Small intestine (tissue), 7 donors: ENCODE measurements around the gene OTOP3. TPM values are rescaled to one million over a fixed set of nuclear protein-coding genes. Genes with fewer than 3 reads are reported as not detected.

ENCODE experiments used
- DNase-seq, 2 donors: peaks; one replicate each; pipeline versions ENCODE4 v3.0.0 to v3.0.0-alpha.2; 2013
- FAIRE-seq: peaks from 2 replicates; lab custom pipeline; 2012; peaks lifted over from hg19 to GRCh38; lab: Jason Lieb, UNC
- H3K27ac ChIP-seq, 3 donors: one replicate each; pipeline ENCODE4 v1.5.1; 2013; ENCODE audit warnings: low read length in 2 of 3, mild to moderate bottlenecking in 2 of 3, control low read depth in 1 of 3, inconsistent platforms in 1 of 3, low read depth in 1 of 3, moderate library complexity in 1 of 3
- H3K27me3 ChIP-seq, 3 donors: one replicate each; pipeline ENCODE4 v1.6.1; 2013; ENCODE audit warnings: low read length in 3 of 3, inconsistent platforms in 1 of 3; ENCODE audit not compliant: control insufficient read depth in 3 of 3, insufficient read depth in 3 of 3
- H3K36me3 ChIP-seq, 3 donors: one replicate each; pipeline ENCODE4 v1.6.1; 2013; ENCODE audit warnings: low read length in 3 of 3, inconsistent platforms in 1 of 3, low read depth in 1 of 3, mild to moderate bottlenecking in 1 of 3, moderate library complexity in 1 of 3; ENCODE audit not compliant: control insufficient read depth in 3 of 3, insufficient read depth in 2 of 3
- H3K4me1 ChIP-seq, 3 donors: one replicate each; pipeline ENCODE4 v1.6.1; 2013; ENCODE audit warnings: low read length in 2 of 3, inconsistent platforms in 1 of 3, low read depth in 1 of 3, mild to moderate bottlenecking in 1 of 3, moderate library complexity in 1 of 3; ENCODE audit not compliant: control insufficient read depth in 3 of 3, insufficient read depth in 2 of 3
- H3K4me3 ChIP-seq, 3 donors: one replicate each; pipeline ENCODE4 v1.5.1; 2013; ENCODE audit warnings: low read length in 3 of 3, control low read depth in 1 of 3, inconsistent platforms in 1 of 3, low read depth in 1 of 3, mild to moderate bottlenecking in 1 of 3, moderate library complexity in 1 of 3
- H3K9me3 ChIP-seq, 2 donors: one replicate each; pipeline ENCODE4 v1.6.1; 2013; ENCODE audit warnings: low read depth in 1 of 2, low read length in 1 of 2; ENCODE audit not compliant: control insufficient read depth in 2 of 2, insufficient read depth in 1 of 2
- WGBS, 3 donors: extraction: QIAGEN DNeasy Blood & Tissue Kit; methylation state at CpG; one replicate each; pipeline ENCODE4 v1.1.7; 2013; 5-methylcytosine and 5-hydroxymethylcytosine counted together
- polyA plus RNA-seq, 4 donors: library from polyadenylated mRNA; stranded (reverse) in 3 of 4; unstranded in 1 of 4; fragments of 200-250 nt in 3 of 4; fragments of 120-200 nt in 1 of 4; gene quantifications; one replicate each; pipeline versions ENCODE4 v1.2.1 to v1.2.3, GENCODE V29; 2013
- donor health status: healthy with polysubstance abuse.
- donor health status: control.
- donor health status: control.
- donor health status: Bipolar disorder and iron deficiency.
- donor health status: healthy.

The OTOP3 gene
- polyA plus RNA-seq, 4 donors = 3.1 to 35.7 (median 19.1) TPM

DNA sequence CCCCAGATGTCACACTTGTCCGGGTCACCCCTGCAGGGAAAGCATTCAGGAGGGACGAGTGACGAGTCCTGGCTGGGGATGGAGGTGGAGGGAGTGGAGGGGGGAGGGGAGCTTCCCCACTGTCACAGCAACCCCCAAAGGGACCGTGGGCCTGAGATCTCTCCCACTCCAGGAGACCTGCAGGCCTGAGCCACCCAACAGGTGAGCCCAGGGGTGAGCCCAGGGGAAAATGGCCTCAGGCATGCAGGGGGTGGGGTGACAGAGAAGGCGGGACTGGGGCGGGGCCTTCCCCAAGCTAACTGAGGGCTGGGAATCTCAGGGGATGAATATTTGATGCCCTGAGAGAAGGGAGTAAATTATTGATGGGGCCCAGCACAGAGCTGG lies 15.1 kb upstream of the OTOP3 start:
- no peak for FAIRE-seq
- peaks cover 0 to 3% (median 0%) of the 10 kb centered on the region in 3 donors for H3K36me3 ChIP-seq
- DNase-seq = no peak
- H3K9me3 ChIP-seq = no peaks in the 10 kb centered on the region
- WGBS, 3 donors = 33 to 55% (median 36%) methylated on average over 4 to 6 of the region's 6 CpGs
- H3K27me3 ChIP-seq = peaks cover 0 to 65% (median 28%) of the 10 kb centered on the region in 3 donors
- H3K4me3 ChIP-seq = no peak overlapping the region
- H3K27ac ChIP-seq = no peak overlapping the region
- H3K4me1 ChIP-seq = peaks cover 2 to 27% (median 4%) of the 10 kb centered on the region in 3 donors

DNA sequence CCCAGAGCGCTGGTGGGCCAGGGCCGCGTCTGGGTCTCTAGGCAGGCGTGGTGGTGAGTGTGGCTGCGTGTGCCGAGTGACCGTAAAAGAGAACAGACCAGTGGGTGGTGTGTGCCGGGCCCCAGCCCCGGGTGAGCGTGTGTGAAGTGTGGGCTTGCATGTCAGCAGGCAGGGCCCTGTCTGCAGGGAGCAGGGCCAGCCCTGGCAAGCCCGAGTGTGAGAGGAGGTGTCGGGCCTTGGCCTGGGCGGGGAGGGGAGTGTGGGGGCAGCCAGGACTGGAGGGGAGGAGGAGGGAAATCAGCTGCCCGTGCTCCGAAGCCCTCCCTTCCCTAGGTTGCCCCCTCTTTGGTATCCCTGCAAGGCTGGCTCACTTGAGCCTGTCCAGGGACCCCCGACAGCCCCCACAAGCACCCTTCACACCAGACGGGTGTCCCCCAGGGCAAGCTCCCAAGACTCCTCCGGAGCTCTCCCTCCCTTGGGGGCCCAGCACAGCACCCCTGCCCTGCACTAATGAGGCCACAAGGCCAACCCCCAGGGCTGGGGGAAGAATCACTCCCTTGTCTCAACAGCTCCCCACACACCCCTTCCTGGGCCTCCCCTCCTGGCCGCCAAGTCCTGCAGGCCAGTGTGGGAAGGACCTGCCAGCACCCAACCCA lies 14.5 kb upstream of the OTOP3 start:
- DNase-seq (no peak), FAIRE-seq (no peak)
- Histone ChIP-seq H3K27me3 (peaks cover 0 to 70% (median 32%) of the 10 kb centered on the region in 3 donors), H3K36me3 (peaks cover 0 to 3% (median 0%) of the 10 kb centered on the region in 3 donors), H3K4me3 (no peak overlapping the region), H3K9me3 (no peaks in the 10 kb centered on the region), H3K4me1 (peaks cover 2 to 27% (median 4%) of the 10 kb centered on the region in 3 donors), H3K27ac (no peak overlapping the region)
- WGBS, 3 donors = 56 to 58% (median 57%) methylated on average over 16 to 19 of the region's 19 CpGs

DNA sequence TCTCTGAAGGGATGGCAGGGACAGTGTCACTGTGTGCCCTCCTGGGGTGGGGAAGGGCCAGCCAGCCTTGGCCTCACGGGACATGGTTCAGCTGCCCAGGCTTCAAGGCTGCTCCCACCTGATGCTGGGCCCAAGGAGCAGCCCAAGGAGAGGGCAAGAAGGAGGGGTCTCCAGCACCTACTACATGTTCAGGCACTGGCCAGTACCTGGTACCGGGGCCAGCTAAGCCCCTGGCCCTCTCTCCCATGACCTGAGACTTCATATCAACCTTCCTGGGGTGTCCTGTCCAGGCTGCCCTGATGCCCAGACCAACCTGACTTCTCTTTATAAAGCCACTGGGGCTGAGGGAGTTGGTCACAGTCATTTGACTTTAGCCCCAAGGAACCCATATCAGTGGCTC lies 13.9 kb upstream of the OTOP3 start:
- Histone ChIP-seq H3K27me3 (peaks cover 0 to 74% (median 34%) of the 10 kb centered on the region in 3 donors), H3K4me1 (peaks cover 2 to 27% (median 4%) of the 10 kb centered on the region in 3 donors), H3K9me3 (no peaks in the 10 kb centered on the region), H3K36me3 (peaks cover 0 to under 1% (median 0%) of the 10 kb centered on the region in 3 donors), H3K4me3 (no peak overlapping the region), H3K27ac (no peak overlapping the region)
- FAIRE-seq (no peak), DNase-seq (no peak)
- WGBS, 3 donors = 93 to 100% (median 95%) methylated on average over 2 of the region's 2 CpGs

- 38 to 50% (median 46%) methylated on average over 6 of the region's 6 CpGs for WGBS, 3 donors
- Histone ChIP-seq H3K36me3 (no peaks in the 10 kb centered on the region), H3K27ac (no peak overlapping the region), H3K27me3 (peaks cover 0 to 75% (median 34%) of the 10 kb centered on the region in 3 donors), H3K4me3 (peak overlapping the region in 1 of 3 donors; percentile 41), H3K9me3 (no peaks in the 10 kb centered on the region), H3K4me1 (peaks cover 2 to 27% (median 4%) of the 10 kb centered on the region in 3 donors)
- DNase-seq (no peak), FAIRE-seq (no peak)
Measured at GRCh38 chr17:74922172-74922571, 13.5 kb upstream of the OTOP3 start.

DNA sequence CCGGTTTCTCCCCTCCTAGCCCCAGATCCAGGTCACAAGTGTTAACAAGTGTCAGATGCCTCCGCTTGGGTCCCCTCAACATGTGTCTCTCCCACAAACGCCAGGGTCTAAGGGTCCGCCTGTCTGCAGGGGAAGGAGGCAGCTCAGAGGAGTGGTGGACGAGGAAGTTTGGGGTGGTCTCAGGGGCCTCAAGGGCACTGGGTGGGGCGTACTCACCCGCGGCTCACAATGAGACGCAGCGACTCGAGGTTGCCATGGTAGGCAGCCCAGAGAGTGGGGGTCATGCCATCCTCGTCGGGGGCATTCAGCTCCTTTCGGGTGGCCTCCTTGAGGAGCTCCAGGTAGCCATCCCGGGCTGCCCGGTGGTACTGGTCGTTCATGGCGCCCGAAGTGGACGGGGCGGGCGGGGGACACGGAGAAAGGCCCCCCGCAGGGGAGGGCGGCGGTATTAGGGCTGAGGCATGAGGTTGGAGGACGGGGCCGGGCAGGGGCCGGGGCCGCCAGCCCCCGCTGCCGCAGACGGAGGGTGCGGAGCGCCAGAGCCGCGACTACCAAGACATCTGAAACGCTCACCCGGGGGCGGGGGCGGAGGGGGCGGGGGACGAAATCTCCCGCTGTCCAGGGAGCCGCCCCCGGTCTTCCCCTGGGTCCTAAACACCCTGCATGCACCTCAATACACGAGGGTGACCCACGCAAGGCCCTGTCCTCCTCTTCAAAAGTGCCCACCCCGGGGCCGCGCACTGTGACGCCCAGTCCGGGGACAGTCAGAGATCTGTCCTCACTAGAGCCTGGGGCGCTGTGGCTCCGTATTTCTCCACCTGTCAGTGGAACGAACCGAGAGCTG lies 12.8 kb upstream of the OTOP3 start, which contains the start of gene USH1G:
TSS of gene USH1G (minus strand) at position 562 of the 844 bp plus-strand sequence. CDS start at position 380, 182 bp downstream.
- WGBS, 3 donors = 5 to 7% (median 7%) methylated on average over 38 to 57 of the region's 57 CpGs
- peaks cover 2 to 27% (median 4%) of the 10 kb centered on the region in 3 donors for H3K4me1 ChIP-seq
- H3K27me3 ChIP-seq = peaks cover 0 to 75% (median 34%) of the 10 kb centered on the region in 3 donors
- FAIRE-seq = no peak
- no peaks in the 10 kb centered on the region for H3K9me3 ChIP-seq
- H3K27ac ChIP-seq = no peak within 1 kb of the TSS
- DNase-seq = no peak
- peak within 1 kb of the TSS in 2 of 3 donors; percentile 41 to 46 for H3K4me3 ChIP-seq
- H3K36me3 ChIP-seq = no peaks in the 10 kb centered on the region

- Histone ChIP-seq H3K9me3 (no peaks in the 10 kb centered on the region), H3K4me1 (peaks cover 2 to 26% (median 4%) of the 10 kb centered on the region in 3 donors), H3K4me3 (peak overlapping the region in 2 of 3 donors; percentile 41 to 46), H3K27ac (no peak overlapping the region), H3K36me3 (no peaks in the 10 kb centered on the region), H3K27me3 (peaks cover 0 to 75% (median 34%) of the 10 kb centered on the region in 3 donors)
- no peak for FAIRE-seq
- DNase-seq = peak; percentile 64 to 86
- WGBS, 3 donors = 2 to 3% (median 2%) methylated on average over 37 to 59 of the region's 59 CpGs
Measured at GRCh38 chr17:74923538-74924249, 12.0 kb upstream of the OTOP3 start.

DNA sequence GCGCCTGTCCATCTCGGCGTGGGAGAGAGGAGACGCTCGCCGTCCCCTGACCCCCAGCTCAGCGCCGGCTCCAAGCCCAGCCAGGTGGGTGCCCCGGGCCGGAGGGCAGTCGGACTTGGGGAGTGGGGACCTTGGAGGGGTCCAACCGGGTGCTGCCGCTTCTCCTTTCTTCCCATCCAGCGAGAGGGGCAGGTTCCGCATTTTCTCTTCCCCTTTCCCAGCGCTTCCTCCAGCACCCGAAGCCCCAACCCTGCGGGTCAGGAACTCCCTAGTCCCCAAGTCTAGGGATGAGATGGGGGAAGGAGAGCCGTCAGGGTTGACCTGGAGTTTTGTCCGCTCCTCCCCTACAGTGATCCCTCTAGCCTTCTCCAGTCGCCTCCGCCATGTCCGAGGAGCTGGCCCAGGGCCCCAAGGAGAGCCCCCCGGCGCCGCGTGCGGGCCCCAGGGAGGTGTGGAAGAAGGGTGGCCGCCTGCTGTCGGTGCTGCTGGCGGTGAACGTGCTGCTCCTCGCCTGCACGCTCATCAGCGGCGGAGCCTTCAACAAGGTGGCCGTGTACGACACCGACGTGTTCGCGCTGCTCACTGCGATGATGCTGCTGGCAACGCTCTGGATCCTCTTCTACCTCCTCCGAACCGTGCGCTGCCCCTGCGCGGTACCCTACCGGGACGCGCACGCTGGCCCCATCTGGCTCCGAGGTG lies 11.3 kb upstream of the OTOP3 start, which contains the start of gene OTOP2:
TSS of gene OTOP2 (plus strand) at position 24 of the 699 bp plus-strand sequence. CDS start at position 384, 360 bp downstream.
- WGBS, 3 donors = 3 to 6% (median 4%) methylated on average over 54 of the region's 54 CpGs
- peaks cover 2 to 24% (median 4%) of the 10 kb centered on the region in 3 donors for H3K4me1 ChIP-seq
- peaks cover 0 to 70% (median 34%) of the 10 kb centered on the region in 3 donors for H3K27me3 ChIP-seq
- peak within 1 kb of the TSS in 2 of 3 donors; percentile 41 to 46 for H3K4me3 ChIP-seq
- peak in 1 of 2 donors; percentile 44 for DNase-seq
- H3K36me3 ChIP-seq = no peaks in the 10 kb centered on the region
- H3K27ac ChIP-seq = no peak within 1 kb of the TSS
- H3K9me3 ChIP-seq = no peaks in the 10 kb centered on the region
- no peak for FAIRE-seq
